Eye (tissue), 1 donor: ENCODE results near the gene OR51Q1.
A peak's percentile ranks its signal among the peaks of the same experiment; 100 is the strongest.

Source experiments
- DNase-seq: peaks from one replicate; pipeline ENCODE4 v3.0.0-alpha.2; 2015

The OR51Q1 gene

GRCh38 chr11:5421811-5422210 lies at the start of gene OR51Q1:
Gene OR51Q1, plus strand, starts transcription at chr11:5422111. Its CDS starts 90 bp downstream, at chr11:5422201.
- no peak for DNase-seq

- peak; percentile 76 for DNase-seq
Observed at GRCh38 chr11:5380740-5381342, 41.1 kb upstream of the OR51Q1 start.

GRCh38 chr11:5383576-5383975 lies 38.3 kb upstream of the OR51Q1 start, which contains the start of gene OR51M1:
Gene OR51M1, plus strand, starts transcription at chr11:5383812. Its CDS starts 5,587 bp downstream, at chr11:5389399.
- DNase-seq, result no peak

- no peak for DNase-seq
Observed at GRCh38 chr11:5384335-5384734, 37.6 kb upstream of the OR51Q1 start.

GRCh38 chr11:5390210-5390609 lies 31.7 kb upstream of the OR51Q1 start:
- no peak for DNase-seq

GRCh38 chr11:5394091-5394490 lies 27.8 kb upstream of the OR51Q1 start:
- no peak for DNase-seq

GRCh38 chr11:5398936-5399335 lies 23.0 kb upstream of the OR51Q1 start:
- no peak for DNase-seq

- no peak for DNase-seq
Observed at GRCh38 chr11:5405173-5405572, 16.7 kb upstream of the OR51Q1 start.

GRCh38 chr11:5420993-5421392 lies 918 bp upstream of the OR51Q1 start:
- DNase-seq, result no peak

GRCh38 chr11:5423131-5423530 lies 1.2 kb downstream of the OR51Q1 start:
- DNase-seq, result no peak

- no peak for DNase-seq
Observed at GRCh38 chr11:5441414-5441813, 19.5 kb downstream of the OR51Q1 start, which contains the start of gene OR51I1. Gene OR51I1, minus strand, starts transcription at chr11:5441514. Its CDS starts 0 bp downstream, at chr11:5441514.

GRCh38 chr11:5443835-5444393 lies 22.0 kb downstream of the OR51Q1 start:
- DNase-seq, result no peak

GRCh38 chr11:5449023-5449422 lies 27.1 kb downstream of the OR51Q1 start, which contains the start of gene OR51I2:
Gene OR51I2, plus strand, starts transcription at chr11:5449323. Its CDS starts 4,166 bp downstream, at chr11:5453489.
- peak; percentile 1 for DNase-seq

GRCh38 chr11:5449432-5449831 lies 27.5 kb downstream of the OR51Q1 start:
- DNase-seq, result no peak

- no peak for DNase-seq
Observed at GRCh38 chr11:5460983-5461621, 39.2 kb downstream of the OR51Q1 start.

- no peak for DNase-seq
Observed at GRCh38 chr11:5467527-5467926, 45.6 kb downstream of the OR51Q1 start.
